Rectal smooth muscle tissue (tissue), 1 donor: ENCODE results near the gene ADGRV1.
"Not testable (repeated sequence)": the region's sequence is repeated elsewhere in the genome, so short reads cannot be mapped to it uniquely, and the experiment has no call there.

Experiments used
- H3K27ac ChIP-seq: one replicate; pipeline ENCODE4 v1.7.0; 2013; ENCODE audit warnings: low read depth, low read length, inconsistent platforms
- H3K27me3 ChIP-seq: one replicate; pipeline ENCODE4 v1.7.0; 2013; ENCODE audit warnings: low read length; ENCODE audit not compliant: control insufficient read depth, insufficient read depth
- H3K36me3 ChIP-seq: one replicate; pipeline ENCODE4 v1.7.0; 2013; ENCODE audit warnings: low read length; ENCODE audit not compliant: control insufficient read depth, insufficient read depth
- H3K4me1 ChIP-seq: one replicate; pipeline ENCODE4 v1.7.0; 2013; ENCODE audit warnings: low read length; ENCODE audit not compliant: control insufficient read depth, insufficient read depth
- H3K4me3 ChIP-seq: one replicate; pipeline ENCODE4 v1.7.0; 2013; ENCODE audit warnings: low read length
- H3K9ac ChIP-seq: one replicate; pipeline ENCODE4 v1.7.0; 2013; ENCODE audit warnings: low read length

The ADGRV1 gene

DNA sequence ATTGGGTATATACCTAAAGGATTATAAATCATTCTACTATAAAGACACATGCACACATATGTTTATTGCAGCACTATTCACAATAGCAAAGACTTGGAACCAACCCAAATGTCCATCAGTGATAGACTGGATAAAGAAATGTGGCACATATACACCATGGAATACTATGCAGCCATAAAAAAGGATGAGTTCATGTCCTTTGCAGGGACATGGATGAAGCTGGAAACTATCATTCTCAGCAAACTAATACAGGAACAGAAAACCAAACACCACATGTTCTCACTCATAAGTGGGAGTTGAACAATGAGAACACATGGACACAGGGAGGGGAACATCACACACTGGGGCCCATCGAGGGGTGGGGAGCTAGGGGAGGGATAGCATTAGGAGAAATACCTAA lies 482.5 kb downstream of the ADGRV1 start:
- not testable (repeated sequence) for H3K9ac ChIP-seq, H3K36me3 ChIP-seq, H3K27me3 ChIP-seq, H3K27ac ChIP-seq, H3K4me3 ChIP-seq
- peaks cover 18% of the 10 kb centered on the region for H3K4me1 ChIP-seq

DNA sequence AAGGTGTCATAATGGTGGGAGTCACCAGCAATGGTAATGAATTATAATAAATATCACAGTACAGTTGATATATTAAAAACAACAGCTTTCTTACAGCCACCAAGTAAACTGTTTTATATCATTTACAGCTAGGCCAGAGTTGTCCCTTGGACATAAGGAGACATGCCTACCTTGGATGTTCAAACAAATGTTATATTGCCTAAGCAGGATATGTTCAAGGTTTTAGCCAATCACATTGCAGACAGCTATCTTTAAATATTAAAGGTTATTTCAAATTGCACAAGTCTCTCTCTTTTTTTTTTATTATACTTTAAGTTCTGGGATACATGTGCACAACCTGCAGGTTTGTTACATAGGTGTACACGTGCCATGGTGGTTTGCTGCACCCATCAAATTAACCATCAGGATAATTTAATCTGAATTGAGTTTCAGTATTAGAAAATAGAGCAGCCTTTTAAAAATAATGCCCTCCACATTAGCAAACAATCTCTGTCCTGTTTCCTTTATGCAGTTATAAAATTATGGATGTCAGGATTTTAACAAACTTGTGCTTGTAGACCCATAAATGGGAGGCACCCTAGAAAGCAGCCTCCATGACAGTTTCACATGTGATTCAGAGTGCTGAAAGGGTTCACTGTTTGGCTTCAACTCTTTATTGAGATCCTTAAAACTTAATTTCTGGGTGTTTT lies 483.8 kb downstream of the ADGRV1 start:
- Histone ChIP-seq H3K4me1 (peaks cover 16% of the 10 kb centered on the region), H3K36me3 (no peaks in the 10 kb centered on the region), H3K9ac (no peak overlapping the region), H3K27ac (no peak overlapping the region), H3K4me3 (no peak overlapping the region), H3K27me3 (no peaks in the 10 kb centered on the region)

- no peak overlapping the region for H3K4me3 ChIP-seq
- no peaks in the 10 kb centered on the region for H3K36me3 ChIP-seq
- H3K4me1 ChIP-seq, result peaks cover 12% of the 10 kb centered on the region
- no peaks in the 10 kb centered on the region for H3K27me3 ChIP-seq
- no peak overlapping the region for H3K9ac ChIP-seq
- H3K27ac ChIP-seq, result no peak overlapping the region
These were observed 484.3 kb downstream of the ADGRV1 start for GRCh38 chr5:91042936-91043255.

DNA sequence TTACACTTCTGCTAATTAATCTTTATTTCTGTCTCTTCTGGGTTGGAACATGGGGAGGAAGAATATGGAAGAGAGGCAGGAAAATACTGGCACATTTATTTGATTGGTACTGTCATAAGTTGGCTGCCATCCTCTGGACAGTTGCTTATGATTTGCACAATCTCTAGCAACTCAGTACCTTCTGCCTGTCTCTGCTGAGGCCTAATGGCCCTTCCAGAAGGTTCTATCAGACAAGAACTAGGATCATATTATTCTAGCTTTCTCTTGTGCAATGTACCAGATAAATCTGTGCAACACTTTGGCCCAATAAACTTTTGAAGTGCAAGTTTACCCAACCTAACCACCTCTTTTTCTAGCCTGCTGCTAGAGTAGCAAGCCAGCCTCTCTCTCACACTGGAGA lies 489.5 kb downstream of the ADGRV1 start:
- Histone ChIP-seq H3K27me3 (no peaks in the 10 kb centered on the region), H3K4me3 (no peak overlapping the region), H3K9ac (no peak overlapping the region), H3K4me1 (peaks cover 5% of the 10 kb centered on the region), H3K36me3 (no peaks in the 10 kb centered on the region), H3K27ac (peak overlapping the region; percentile 2)

GRCh38 chr5:91049112-91049511 lies 490.5 kb downstream of the ADGRV1 start:
- H3K4me3 ChIP-seq, result no peak overlapping the region
- no peak overlapping the region for H3K9ac ChIP-seq
- H3K27ac ChIP-seq, result no peak overlapping the region
- peaks cover 13% of the 10 kb centered on the region for H3K4me1 ChIP-seq
- no peaks in the 10 kb centered on the region for H3K36me3 ChIP-seq
- no peaks in the 10 kb centered on the region for H3K27me3 ChIP-seq

DNA sequence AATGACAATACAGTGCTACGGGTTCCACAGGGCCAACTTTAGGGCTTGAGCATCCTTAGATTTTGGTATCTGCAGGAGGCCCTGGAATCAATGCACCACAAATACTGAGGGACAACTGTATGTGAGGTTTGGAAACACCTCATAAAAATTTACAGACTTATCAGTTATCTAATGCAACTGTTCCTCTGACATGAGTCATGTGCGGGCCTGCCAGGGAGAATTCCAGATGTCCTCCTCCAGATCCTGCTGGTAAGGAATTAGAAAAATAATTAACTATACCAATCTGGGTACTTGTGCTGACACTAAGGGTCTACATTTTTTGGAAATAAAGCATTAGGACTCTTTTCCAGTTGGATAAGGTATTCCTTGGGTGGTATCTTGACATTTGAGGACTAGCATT lies 491.2 kb downstream of the ADGRV1 start:
- no peak overlapping the region for H3K4me3 ChIP-seq
- H3K27ac ChIP-seq, result no peak overlapping the region
- no peaks in the 10 kb centered on the region for H3K27me3 ChIP-seq
- no peaks in the 10 kb centered on the region for H3K36me3 ChIP-seq
- peaks cover 13% of the 10 kb centered on the region for H3K4me1 ChIP-seq
- no peak overlapping the region for H3K9ac ChIP-seq

GRCh38 chr5:91052411-91052810 lies 493.8 kb downstream of the ADGRV1 start:
- H3K27ac ChIP-seq, H3K36me3 ChIP-seq, H3K27me3 ChIP-seq, H3K9ac ChIP-seq, H3K4me3 ChIP-seq: not testable (repeated sequence)
- peaks cover 13% of the 10 kb centered on the region for H3K4me1 ChIP-seq

DNA sequence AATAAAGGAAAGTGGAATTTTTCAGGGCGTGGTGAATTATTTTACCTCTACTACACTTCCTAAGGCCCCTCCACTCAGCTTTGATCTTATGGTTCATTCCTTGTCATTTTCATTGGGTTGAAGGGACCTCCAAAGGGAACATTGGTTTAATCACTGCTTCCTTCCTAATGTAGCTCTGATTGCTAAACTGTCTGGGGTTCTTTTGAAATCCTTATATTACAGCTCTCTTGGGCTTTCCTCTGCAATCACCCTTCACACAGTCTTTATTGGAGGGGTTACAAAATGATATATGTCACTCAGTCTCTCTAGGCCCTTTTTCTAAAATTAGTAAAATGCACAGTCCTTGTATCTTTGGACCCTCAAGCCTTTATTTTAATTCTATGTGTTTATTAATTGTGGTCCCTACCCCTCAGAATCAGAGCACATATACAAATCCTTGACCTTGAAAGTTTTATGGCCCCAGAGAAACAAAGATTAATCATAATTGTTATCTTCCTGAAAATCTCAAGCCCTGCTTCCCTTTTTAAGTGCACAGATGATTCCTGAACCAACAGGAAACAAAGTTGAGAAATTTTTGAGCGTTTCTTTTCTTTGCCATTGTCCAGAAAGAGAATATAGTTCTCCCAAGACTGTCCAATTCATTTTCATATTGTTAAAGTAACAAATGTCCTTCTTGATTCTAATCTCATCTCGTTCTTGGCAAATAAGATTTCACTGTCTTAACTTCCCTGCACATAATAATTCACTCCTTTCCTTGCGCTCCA lies 494.6 kb downstream of the ADGRV1 start:
- H3K36me3 ChIP-seq, result no peaks in the 10 kb centered on the region
- peaks cover 12% of the 10 kb centered on the region for H3K4me1 ChIP-seq
- no peak overlapping the region for H3K27ac ChIP-seq

GRCh38 chr5:91053741-91054025 lies 495.1 kb downstream of the ADGRV1 start:
- no peaks in the 10 kb centered on the region for H3K27me3 ChIP-seq
- no peak overlapping the region for H3K4me3 ChIP-seq
- no peak overlapping the region for H3K27ac ChIP-seq
- no peak overlapping the region for H3K9ac ChIP-seq
- no peaks in the 10 kb centered on the region for H3K36me3 ChIP-seq
- peaks cover 9% of the 10 kb centered on the region for H3K4me1 ChIP-seq

More for the DNA sequence above, 494.6 kb downstream of the ADGRV1 start:
- Histone ChIP-seq H3K9ac (no peak overlapping the region), H3K27me3 (no peaks in the 10 kb centered on the region), H3K4me3 (no peak overlapping the region)

- H3K4me1 ChIP-seq, result peaks cover 8% of the 10 kb centered on the region
- no peak overlapping the region for H3K4me3 ChIP-seq
- no peak overlapping the region for H3K9ac ChIP-seq
- H3K27ac ChIP-seq, result no peak overlapping the region
- H3K36me3 ChIP-seq, result no peaks in the 10 kb centered on the region
- H3K27me3 ChIP-seq, result no peaks in the 10 kb centered on the region
These were observed 499.6 kb downstream of the ADGRV1 start for GRCh38 chr5:91058155-91058554.

DNA sequence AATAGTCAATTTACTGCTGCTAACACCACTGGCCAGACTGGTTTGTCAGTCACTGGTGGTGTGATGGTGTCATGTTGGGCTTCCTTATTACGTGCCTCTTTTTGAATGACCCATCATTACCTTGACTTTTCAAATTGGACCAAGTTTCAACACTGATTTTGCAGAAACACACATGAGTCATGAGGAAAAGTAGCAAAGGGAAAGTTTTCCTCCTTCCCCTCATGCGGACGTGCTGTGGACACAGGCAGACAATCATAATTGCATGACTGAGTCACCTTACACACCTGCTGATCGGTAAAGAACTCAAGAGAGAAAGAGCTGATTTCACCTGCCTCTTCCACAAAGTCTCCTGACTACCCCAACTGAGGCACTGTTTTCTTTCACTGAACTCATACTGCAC lies 500.0 kb downstream of the ADGRV1 start:
- no peak overlapping the region for H3K9ac ChIP-seq
- no peak overlapping the region for H3K27ac ChIP-seq
- H3K27me3 ChIP-seq, result no peaks in the 10 kb centered on the region
- peaks cover 4% of the 10 kb centered on the region for H3K4me1 ChIP-seq
- H3K36me3 ChIP-seq, result no peaks in the 10 kb centered on the region
- H3K4me3 ChIP-seq, result no peak overlapping the region

DNA sequence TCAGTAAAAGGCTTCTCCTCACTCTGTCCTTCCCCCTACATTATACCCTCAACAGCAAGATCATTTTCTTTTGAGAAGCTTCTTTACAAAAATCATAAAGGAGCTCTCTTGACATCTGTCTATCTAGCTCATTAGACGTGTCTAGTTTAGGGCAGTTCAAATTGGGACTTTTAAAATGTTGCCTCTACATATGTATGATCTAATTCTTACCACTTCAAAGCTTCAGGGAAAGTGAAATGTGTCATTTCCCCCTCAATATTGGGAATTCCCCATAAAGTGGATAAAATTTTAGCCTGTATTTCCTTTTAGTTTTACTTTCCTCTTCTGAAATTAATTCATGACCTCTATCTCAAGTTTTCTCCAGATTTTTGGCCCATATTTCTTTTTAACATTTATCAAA lies 500.8 kb downstream of the ADGRV1 start:
- H3K27ac ChIP-seq, result no peak overlapping the region

GRCh38 chr5:91061094-91061493 lies 502.5 kb downstream of the ADGRV1 start:
- Histone ChIP-seq H3K27me3 (no peaks in the 10 kb centered on the region), H3K27ac (no peak overlapping the region), H3K4me1 (no peaks in the 10 kb centered on the region), H3K4me3 (no peak overlapping the region), H3K36me3 (no peaks in the 10 kb centered on the region), H3K9ac (no peak overlapping the region)

More for the DNA sequence above, 500.8 kb downstream of the ADGRV1 start:
- Histone ChIP-seq H3K27me3 (no peaks in the 10 kb centered on the region), H3K4me3 (no peak overlapping the region), H3K36me3 (no peaks in the 10 kb centered on the region), H3K4me1 (no peaks in the 10 kb centered on the region), H3K9ac (no peak overlapping the region)
